BLaER1 (cell line): ENCODE results near the gene SH3BP1.

ENCODE experiments used
- H3K27ac ChIP-seq: shearing (Covaris generic); formaldehyde crosslinking; 2 replicates; pipeline ENCODE4 v1.8.1; 2022
- H3K27me3 ChIP-seq: shearing (Covaris generic); formaldehyde crosslinking; 2 replicates; pipeline ENCODE4 v1.8.1; 2022
- H3K36me3 ChIP-seq: shearing (Covaris generic); formaldehyde crosslinking; 2 replicates; pipeline ENCODE4 v1.8.1; 2022
- H3K4me1 ChIP-seq: shearing (Covaris generic); formaldehyde crosslinking; 2 replicates; pipeline ENCODE4 v1.8.1; 2022
- H3K4me2 ChIP-seq: shearing (Covaris generic); formaldehyde crosslinking; 2 replicates; pipeline ENCODE4 v1.8.1; 2022
- H3K4me3 ChIP-seq: shearing (Covaris generic); formaldehyde crosslinking; 2 replicates; pipeline ENCODE4 v1.8.1; 2022
- H3K9ac ChIP-seq: shearing (Covaris generic); formaldehyde crosslinking; 2 replicates; pipeline ENCODE4 v1.8.1; 2022
- H3K9me3 ChIP-seq: shearing (Covaris generic); formaldehyde crosslinking; 2 replicates; pipeline ENCODE4 v1.8.1; 2022
- H4K20me1 ChIP-seq: shearing (Covaris generic); formaldehyde crosslinking; 2 replicates; pipeline ENCODE4 v1.8.1; 2022
- Cebpa-rat ChIP-seq: shearing (Covaris generic); IDR thresholded peaks from 2 replicates; pipeline ENCODE4 v1.8.1; 2022

The SH3BP1 gene

DNA sequence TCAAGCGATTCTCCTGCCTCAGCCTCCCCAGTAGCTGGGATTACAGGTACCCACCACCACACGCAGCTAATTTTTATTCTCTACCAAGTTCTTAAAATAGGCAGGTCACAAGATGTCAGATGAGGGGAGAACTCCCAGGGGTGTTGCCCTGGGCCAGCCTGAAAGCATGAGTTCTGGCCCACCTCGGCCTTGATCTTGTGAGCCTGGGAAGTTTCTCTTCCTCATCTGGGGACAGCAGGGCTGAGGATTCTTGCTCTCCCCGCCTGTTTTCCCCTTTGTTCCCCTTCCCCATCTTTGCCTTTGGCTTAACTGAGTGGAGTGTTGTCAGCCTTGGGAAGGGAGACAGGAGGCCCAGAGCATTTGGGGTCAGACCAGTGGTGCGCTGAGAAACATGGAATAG, 22.6 kb downstream of the SH3BP1 start:
- H3K4me3 ChIP-seq: no peak overlapping the region
- no peaks in the 10 kb centered on the region for H3K27me3 ChIP-seq
- peak overlapping the region; percentile 97 for H3K4me2 ChIP-seq
- H3K4me1 ChIP-seq: peaks cover 60% of the 10 kb centered on the region
- H3K9me3 ChIP-seq: no peaks in the 10 kb centered on the region
- no peak for TF ChIP-seq Cebpa-rat
- peaks cover 81% of the 10 kb centered on the region for H4K20me1 ChIP-seq
- peak overlapping the region; percentile 58; the same call in 1 of the 2 replicates for H3K9ac ChIP-seq
- peak overlapping the region; percentile 52 for H3K27ac ChIP-seq
- peaks cover 31% of the 10 kb centered on the region for H3K36me3 ChIP-seq

DNA sequence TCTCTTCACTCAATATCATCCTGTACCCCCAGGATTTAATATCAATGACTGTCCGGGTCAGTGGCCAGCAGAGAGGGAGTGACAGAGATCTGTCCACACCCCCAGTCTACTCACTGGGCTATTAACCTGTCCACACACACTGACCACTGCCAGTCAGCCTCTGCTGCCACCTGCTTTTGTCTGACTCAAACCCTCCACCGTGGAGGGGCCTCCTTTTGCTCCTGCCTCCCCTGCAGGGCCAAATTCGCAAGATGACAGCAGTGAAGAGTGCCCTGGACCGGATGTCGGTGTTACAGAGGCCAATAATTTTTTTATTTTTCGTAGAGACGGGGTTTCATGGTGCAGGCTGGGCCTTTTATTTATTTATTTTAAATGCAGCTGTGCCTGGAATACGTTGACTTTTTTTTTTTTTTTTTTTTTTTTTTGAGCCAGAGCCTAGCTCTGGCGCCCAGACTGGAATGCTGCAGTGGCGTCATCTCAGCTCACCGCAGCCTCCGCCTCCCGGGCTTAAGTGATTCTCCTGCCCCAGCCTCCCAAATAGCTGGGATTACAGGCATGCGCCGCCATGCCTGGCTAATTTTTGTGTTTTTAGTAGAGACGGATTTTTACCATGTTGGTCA, 24.2 kb downstream of the SH3BP1 start:
- Histone ChIP-seq H4K20me1 (peaks cover 96% of the 10 kb centered on the region), H3K4me3 (no peak overlapping the region), H3K27ac (no peak overlapping the region), H3K36me3 (peaks cover 46% of the 10 kb centered on the region), H3K9ac (no peak overlapping the region), H3K27me3 (no peaks in the 10 kb centered on the region), H3K4me2 (peak overlapping the region; percentile 97), H3K9me3 (no peaks in the 10 kb centered on the region), H3K4me1 (peaks cover 53% of the 10 kb centered on the region)
- no peak for TF ChIP-seq Cebpa-rat

DNA sequence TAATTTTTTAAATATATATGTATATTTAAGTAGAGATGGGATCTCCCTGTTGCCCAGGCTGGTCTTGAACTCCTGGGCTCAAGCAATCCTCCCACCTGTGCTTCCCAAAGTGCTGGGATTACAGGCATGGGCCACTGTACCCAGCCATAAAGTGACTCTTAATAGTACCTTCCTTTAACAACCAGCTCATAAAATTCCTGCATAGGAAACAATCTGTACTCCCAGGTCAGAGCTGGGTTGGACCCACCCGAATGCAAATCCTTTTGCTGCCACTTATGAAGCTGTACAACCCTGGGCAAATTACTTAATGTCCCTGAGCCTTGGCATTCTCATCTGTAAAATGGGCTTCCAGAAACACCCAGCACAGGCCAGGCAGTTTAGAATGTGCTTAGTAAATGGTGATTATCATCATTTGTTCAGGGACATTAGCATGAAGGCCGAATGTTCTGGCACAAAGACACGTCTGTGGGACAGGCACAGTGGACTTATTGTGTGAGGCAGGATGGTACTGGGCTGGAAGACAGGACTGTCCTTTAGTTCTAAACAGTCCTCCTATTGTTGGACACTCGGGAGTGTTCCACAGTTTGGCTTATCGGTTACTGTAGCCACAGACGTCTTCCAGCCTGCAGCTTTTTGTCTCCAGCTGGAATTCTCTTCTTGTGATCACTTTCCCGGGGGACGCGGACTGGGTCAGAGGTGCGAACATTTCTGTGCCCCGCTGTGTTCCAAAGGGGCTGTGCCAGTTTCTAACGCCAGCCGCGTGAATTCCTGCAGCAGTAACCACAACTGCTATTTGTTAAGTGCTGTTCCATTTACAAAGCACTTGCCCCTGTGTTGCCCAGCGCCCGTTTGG, 25.0 kb downstream of the SH3BP1 start:
- H3K4me2 ChIP-seq: no peak overlapping the region
- TF ChIP-seq Cebpa-rat: no peak

DNA sequence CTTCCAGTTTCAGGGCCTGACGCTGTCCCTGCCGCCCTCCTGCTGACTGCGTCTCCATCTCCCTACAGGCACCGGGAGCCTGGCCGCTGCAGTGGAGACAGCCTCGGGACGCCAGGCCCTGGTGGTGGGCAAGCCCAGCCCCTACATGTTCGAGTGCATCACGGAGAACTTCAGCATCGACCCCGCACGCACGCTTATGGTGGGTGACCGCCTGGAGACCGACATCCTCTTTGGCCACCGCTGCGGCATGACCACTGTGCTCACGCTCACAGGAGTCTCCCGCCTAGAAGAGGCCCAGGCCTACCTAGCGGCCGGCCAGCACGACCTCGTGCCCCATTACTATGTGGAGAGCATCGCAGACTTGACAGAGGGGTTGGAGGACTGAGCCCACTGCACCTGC, 26.0 kb downstream of the SH3BP1 start:
- no peak overlapping the region for H3K4me2 ChIP-seq
- TF ChIP-seq Cebpa-rat: no peak
- H3K27ac ChIP-seq: no peak overlapping the region
- H3K9ac ChIP-seq: no peak overlapping the region
- no peaks in the 10 kb centered on the region for H3K27me3 ChIP-seq
- no peaks in the 10 kb centered on the region for H3K9me3 ChIP-seq
- H3K4me1 ChIP-seq: peaks cover 47% of the 10 kb centered on the region
- H3K36me3 ChIP-seq: peaks cover 52% of the 10 kb centered on the region
- H4K20me1 ChIP-seq: peaks cover 81% of the 10 kb centered on the region
- no peak overlapping the region for H3K4me3 ChIP-seq

More for the DNA sequence above, 25.0 kb downstream of the SH3BP1 start:
- Histone ChIP-seq H3K4me3 (no peak overlapping the region), H3K9ac (no peak overlapping the region), H3K36me3 (peaks cover 49% of the 10 kb centered on the region), H3K27ac (no peak overlapping the region), H4K20me1 (peaks cover 91% of the 10 kb centered on the region), H3K4me1 (peaks cover 54% of the 10 kb centered on the region), H3K9me3 (no peaks in the 10 kb centered on the region), H3K27me3 (no peaks in the 10 kb centered on the region)

DNA sequence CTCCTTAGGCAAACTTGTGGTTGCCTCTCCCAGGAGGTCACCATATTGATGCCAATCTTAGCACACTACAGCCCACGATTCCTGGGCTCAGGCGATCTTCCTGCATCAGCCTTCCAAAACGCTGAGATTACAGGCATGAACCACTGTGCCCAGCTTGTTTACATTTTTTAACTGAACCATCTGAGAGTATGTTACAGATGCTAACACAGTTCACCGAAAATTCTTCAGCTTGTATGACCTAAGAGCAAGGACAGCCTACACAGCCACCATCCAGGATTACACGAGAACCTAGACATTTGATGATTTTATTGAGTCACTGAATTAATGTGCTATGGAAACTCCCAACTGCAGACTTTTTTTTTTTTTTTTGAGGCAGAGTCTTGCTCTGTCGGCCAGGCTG, 30.1 kb downstream of the SH3BP1 start:
- no peak overlapping the region for H3K4me3 ChIP-seq
- H4K20me1 ChIP-seq: peaks cover 40% of the 10 kb centered on the region
- H3K4me2 ChIP-seq: no peak overlapping the region
- no peak overlapping the region for H3K9ac ChIP-seq
- no peaks in the 10 kb centered on the region for H3K27me3 ChIP-seq
- no peaks in the 10 kb centered on the region for H3K9me3 ChIP-seq
- no peak for TF ChIP-seq Cebpa-rat
- H3K4me1 ChIP-seq: peaks cover 44% of the 10 kb centered on the region
- peaks cover 47% of the 10 kb centered on the region for H3K36me3 ChIP-seq
- H3K27ac ChIP-seq: no peak overlapping the region

DNA sequence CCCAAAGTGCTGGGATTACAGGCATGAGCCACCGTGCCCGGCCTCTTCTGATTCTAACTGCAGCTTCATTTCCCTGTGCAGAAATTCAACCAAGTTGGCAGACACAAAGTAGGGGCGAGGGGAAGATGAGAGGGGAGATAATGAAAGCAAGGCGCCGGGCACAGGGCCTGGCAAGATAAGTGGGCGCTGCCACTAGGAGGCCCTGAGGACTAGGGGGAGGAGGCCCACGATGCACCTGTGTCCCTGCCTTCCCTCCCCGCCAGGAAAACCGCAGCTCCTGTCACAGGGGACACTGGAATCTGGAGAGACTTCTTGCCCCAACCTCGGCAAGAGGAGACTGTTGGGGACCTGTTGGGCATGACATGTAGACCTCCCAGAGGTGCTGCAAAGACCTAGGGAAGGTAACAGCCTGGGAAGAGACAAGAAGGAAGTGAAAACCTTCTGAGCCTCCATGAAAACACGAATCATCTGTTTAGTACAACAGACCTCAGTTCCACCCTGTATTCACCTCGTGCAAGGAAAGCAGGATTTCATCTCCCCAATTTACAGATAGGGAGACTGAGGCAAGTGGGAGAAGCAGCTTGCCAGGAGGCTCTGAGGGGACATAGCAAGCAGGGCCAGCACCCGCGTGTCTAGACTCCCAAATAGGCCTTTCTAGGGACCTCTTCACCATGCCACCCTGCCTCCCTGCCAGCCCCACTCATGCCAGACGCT, 32.9 kb downstream of the SH3BP1 start:
- TF ChIP-seq Cebpa-rat: no peak
- Histone ChIP-seq H3K9ac (0 out of 2 replicates have a peak overlapping the region, but pooled peaks have one; percentile 15), H3K9me3 (no peaks in the 10 kb centered on the region), H3K36me3 (peaks cover 19% of the 10 kb centered on the region), H3K4me2 (peak overlapping the region; percentile 78), H4K20me1 (peaks cover 12% of the 10 kb centered on the region; the same call in 1 of the 2 replicates), H3K4me1 (peaks cover 68% of the 10 kb centered on the region), H3K27me3 (no peaks in the 10 kb centered on the region), H3K4me3 (no peak overlapping the region), H3K27ac (peak overlapping the region; percentile 65)

DNA sequence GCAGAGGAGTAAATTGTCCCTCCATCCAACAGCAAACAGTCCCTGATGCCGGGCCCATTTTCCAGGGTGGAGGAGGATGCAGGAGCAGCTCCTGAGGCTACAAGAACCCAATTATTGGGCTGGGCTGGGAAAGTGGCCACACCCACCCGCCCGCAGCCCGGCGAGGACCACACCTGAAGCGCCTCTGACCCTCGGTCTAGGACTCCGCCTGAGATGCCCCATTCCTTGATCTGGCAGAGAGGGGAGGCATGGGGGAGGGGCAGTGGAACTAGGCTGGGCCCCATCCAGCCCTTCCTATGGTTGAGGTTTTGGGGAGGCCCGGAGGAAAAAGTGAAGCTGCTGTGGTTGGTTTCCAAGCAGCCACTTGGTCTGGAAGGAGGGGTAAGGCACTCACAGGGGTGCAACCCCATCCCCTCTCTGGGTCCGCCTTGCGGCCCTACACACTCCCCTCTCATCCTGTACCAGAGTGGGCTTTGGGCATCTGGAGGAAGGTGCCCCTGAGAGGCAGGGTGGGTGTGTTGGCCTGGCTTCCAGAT, 33.5 kb downstream of the SH3BP1 start:
- peak overlapping the region; percentile 65 for H3K27ac ChIP-seq
- peak overlapping the region; percentile 78 for H3K4me2 ChIP-seq

DNA sequence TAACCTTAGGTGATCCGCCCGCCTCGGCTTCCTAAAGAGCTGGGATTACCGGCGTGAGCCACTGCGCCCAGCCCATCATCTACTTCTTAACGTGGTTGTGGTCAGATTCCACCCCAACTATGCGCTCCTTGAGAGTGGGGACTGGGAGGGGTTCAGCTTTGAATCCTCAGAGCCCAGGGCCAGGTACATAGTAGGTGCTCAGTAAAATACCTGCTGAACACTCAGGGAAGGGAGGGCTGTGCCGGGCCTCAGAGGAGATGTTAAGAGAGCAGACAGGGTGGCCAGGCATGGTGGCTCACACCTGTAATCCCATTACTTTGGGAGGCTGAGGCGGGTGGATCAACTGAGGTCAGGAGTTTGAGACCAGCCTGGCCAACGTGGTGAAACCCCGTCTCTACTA, 34.8 kb downstream of the SH3BP1 start:
- 0 out of 2 replicates have a peak, but pooled peaks cover 3% of the 10 kb centered on the region for H3K36me3 ChIP-seq
- peak overlapping the region; percentile 79 for H3K27ac ChIP-seq
- H3K27me3 ChIP-seq: no peaks in the 10 kb centered on the region
- no peaks in the 10 kb centered on the region for H3K9me3 ChIP-seq
- H3K9ac ChIP-seq: 0 out of 2 replicates have a peak overlapping the region, but pooled peaks have one; percentile 65
- H4K20me1 ChIP-seq: no peaks in the 10 kb centered on the region
- H3K4me3 ChIP-seq: no peak overlapping the region
- H3K4me1 ChIP-seq: peaks cover 79% of the 10 kb centered on the region
- TF ChIP-seq Cebpa-rat: no peak
- H3K4me2 ChIP-seq: peak overlapping the region; percentile 86

More for the DNA sequence above, 33.5 kb downstream of the SH3BP1 start:
- 0 out of 2 replicates have a peak overlapping the region, but pooled peaks have one; percentile 15 for H3K9ac ChIP-seq
- TF ChIP-seq Cebpa-rat: no peak
- no peaks in the 10 kb centered on the region for H3K27me3 ChIP-seq
- H3K4me3 ChIP-seq: no peak overlapping the region
- H3K9me3 ChIP-seq: no peaks in the 10 kb centered on the region
- H3K4me1 ChIP-seq: peaks cover 74% of the 10 kb centered on the region
- 0 out of 2 replicates have a peak, but pooled peaks cover 6% of the 10 kb centered on the region for H4K20me1 ChIP-seq
- peaks cover 13% of the 10 kb centered on the region for H3K36me3 ChIP-seq
